HG03442 (cell line): ENCODE data around the gene TYW1.
"Not testable (repeated sequence)": the region's sequence is repeated elsewhere in the genome, so short reads cannot be mapped to it uniquely, and the experiment has no call there.

Experiments used
- ATAC-seq: cut with Tn5 transposase; IDR thresholded peaks from one replicate; pipeline ENCODE4 v1.9.1; 2021; ENCODE audit warnings: mild to moderate bottlenecking, moderate library complexity; ENCODE audit not compliant: unreplicated experiment

The TYW1 gene

GRCh38 chr7:67189160-67189559 lies 192.5 kb downstream of the TYW1 start:
- not testable (repeated sequence) for ATAC-seq

DNA sequence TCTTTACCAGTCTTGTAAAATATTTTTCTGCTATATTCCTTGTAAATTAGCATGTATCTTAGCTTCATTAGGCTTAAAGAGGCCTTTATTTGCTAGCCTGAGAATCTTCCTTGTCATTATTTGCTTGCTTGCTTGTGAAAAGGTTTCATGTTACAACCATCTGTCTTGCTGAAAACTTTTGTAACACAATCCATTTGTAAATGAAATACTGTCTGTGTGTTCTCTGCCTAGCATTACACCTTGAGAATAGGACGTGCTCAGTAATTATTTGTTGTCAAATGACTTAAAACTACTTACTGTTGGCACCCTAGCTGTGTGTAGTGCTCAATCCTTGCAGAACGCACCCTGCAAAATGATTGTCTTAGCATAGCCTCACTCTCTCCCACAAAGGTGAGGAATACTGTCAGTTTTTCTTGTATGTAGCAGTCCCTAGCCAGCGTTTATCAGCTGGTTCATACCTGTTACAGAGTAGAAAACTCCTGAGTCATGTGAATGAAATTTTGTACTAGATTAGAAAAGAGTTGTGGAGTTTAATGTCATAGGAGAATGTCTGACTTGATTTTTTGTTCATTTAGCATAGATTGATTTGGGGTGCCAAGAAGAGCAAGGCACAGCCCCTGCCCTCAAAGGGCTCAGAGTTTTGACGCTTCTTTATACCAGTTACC lies 193.3 kb downstream of the TYW1 start:
- ATAC-seq, result not testable (repeated sequence)

- ATAC-seq, result not testable (repeated sequence)
These were observed 194.5 kb downstream of the TYW1 start for GRCh38 chr7:67191002-67191720.

GRCh38 chr7:67192123-67192702 lies 195.6 kb downstream of the TYW1 start:
- not testable (repeated sequence) for ATAC-seq

GRCh38 chr7:67192889-67193613 lies 196.4 kb downstream of the TYW1 start:
- ATAC-seq, result not testable (repeated sequence)

GRCh38 chr7:67196176-67196575 lies 199.5 kb downstream of the TYW1 start:
- ATAC-seq, result not testable (repeated sequence)

DNA sequence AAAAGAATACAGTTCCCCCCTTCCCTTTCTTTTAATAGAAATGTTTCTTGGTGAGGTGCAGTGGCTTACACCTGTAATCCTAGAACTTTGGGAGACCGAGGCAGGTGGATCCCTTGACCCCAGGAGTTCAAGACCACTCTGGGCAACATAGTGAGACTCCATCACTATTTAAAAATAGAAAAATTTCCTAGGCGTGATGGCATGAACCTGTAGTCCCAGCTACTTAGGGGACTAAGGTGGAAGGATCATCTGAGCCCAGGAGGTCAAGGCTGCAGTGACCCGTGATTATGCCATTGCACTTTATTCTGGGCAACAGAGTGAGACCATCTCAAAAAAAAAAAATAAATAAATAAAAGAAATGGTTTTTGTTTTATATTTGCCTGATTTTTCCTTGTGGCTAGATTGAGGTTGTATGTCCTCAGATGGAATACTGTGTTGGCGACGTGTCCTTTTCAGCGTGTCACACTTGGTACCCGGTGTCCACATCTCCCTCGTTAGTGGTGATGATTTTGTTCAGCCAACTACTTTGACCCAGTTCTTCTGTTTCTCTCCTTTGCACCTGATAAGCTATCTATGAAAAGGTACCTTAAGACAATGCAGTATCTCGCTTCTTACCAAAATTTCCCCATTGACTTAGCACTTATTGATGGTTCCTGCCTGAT lies 202.4 kb downstream of the TYW1 start:
- not testable (repeated sequence) for ATAC-seq

DNA sequence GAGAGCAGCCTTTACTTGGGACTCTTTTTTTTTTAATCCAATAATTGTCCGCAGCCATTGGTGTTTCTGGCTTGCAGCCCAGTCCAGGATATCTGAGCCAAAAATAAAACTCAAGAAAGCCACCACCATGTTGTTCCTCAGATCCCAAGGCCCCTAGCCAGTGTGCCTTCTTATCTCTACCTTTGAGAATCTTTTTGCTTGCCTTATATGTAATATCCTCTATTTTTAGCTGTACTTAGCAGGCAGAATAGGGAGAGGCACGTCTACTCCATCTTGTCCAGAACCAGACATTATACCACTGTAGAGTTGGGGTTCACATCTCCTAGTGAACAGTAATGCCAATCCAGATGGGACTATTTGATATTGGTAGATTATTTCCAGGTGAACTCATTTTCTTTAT lies 209.1 kb downstream of the TYW1 start:
- not testable (repeated sequence) for ATAC-seq

DNA sequence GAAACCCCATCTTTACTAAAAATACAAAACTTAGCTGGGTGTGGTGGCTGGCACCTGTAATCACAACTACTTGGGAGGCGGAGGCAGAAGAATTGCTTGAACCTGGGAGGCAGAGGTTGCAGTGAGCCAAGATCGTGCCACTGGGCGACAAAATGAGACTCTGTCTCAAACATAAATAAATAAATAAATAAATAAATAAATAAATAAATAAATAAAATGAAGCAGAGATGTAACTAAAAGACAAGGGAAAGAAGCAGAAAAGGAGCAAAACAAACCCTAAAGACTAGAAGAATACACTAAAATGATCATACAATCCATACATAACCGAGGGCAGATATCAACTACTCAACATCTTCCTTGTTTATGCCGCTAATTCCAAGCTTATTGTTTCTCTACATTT lies 209.8 kb downstream of the TYW1 start:
- ATAC-seq, result no peak

DNA sequence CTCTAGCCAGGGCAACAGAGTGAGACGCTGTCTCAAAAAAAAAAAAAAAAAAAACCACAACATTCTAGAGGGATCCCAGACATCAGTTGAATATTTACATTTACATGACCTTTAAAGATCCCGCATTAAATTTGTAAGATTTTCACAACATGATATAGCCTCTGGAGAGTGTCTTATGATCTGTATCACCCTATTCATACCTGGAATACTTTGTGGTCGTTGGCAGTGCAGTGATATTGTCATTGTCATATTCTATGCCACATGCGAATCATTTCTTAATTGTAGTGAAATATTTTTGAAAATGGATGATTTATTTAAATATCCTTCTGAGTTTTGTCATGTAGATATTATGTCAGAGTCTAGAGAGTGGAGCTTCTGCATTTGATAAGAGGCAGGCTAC lies 212.0 kb downstream of the TYW1 start:
- ATAC-seq, result not testable (repeated sequence)

- no peak for ATAC-seq
These were observed 212.6 kb downstream of the TYW1 start for GRCh38 chr7:67209256-67209655.

GRCh38 chr7:67210567-67210966 lies 213.9 kb downstream of the TYW1 start:
- no peak for ATAC-seq

GRCh38 chr7:67211650-67212330 lies 215.2 kb downstream of the TYW1 start:
- not testable (repeated sequence) for ATAC-seq

DNA sequence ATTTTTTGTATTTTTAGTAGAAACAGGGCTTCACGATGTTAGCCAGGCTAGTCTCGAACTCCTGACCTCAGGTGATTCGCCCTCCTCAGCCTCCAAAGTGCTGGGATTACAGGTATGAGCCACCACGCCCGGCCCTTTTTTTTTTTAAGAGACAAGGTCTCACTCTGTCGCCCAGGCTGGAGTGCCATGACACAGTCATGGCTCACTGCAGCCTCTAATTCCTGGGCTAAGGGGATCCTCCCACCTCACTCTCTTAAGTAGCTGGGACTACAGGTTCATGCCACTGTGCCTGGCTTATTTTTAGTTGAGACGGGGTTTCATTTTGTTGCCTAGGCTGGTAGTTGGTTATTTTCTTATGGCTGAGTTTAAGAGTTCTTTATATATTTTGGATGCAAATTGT lies 216.4 kb downstream of the TYW1 start:
- ATAC-seq, result not testable (repeated sequence)

DNA sequence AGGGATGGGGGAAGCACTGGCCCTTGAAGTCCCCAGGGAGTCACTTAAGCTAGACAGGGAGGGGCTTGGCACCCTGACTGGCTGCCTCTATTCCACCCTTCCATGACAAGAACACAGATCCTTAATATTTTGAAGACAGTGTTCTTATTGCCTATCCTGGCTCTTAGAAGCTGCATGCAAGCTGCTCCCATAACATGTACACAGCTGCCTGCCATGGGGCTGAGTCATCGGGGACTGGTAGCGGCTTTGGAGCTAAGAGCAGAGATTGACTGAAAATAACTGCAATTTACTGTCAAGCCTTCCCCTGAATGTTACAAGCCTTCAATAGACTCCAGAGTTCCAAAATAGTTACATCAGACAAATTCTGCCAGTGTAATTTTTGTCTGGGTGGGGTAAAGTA lies 226.9 kb downstream of the TYW1 start:
- not testable (repeated sequence) for ATAC-seq

GRCh38 chr7:67226340-67226907 lies 229.8 kb downstream of the TYW1 start:
- not testable (repeated sequence) for ATAC-seq

DNA sequence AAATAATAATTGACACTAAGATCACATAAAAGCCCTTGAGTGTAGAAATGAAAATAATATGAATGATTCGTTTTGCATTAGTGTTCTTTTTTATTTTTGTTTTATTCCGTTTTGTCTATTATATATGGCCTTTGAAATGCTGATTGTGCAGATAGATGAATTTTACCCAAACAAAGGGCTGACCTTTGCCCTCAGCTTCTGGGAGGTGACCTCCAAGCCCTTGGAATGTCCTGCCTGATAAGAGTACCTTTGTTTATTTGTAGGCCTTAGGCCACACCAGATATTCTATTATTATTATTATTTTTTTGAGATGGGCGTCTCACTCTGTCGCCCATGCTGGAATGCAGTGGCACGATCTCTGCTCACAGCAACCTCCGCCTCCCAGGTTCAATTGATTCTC lies 230.3 kb downstream of the TYW1 start:
- ATAC-seq, result not testable (repeated sequence)

- not testable (repeated sequence) for ATAC-seq
These were observed 232.4 kb downstream of the TYW1 start for GRCh38 chr7:67229018-67229417.

DNA sequence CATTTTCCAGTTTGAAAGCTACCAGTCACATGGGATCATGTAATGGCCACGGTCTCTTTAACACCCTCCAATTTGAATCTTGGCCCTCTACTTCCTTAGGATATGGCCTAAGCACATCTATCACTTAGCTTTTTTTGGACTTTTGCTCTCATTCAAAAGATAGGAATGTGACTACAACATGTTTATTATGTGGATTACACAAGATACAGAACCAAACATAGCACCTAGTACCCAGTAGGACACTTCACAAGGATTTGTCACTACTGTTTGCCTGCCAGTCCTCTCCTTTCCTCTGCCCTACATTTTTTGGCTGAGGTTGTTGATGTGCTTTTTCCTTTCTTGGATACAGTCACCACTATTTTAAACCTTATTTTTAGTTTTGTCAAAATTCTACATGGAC lies 233.4 kb downstream of the TYW1 start:
- not testable (repeated sequence) for ATAC-seq

DNA sequence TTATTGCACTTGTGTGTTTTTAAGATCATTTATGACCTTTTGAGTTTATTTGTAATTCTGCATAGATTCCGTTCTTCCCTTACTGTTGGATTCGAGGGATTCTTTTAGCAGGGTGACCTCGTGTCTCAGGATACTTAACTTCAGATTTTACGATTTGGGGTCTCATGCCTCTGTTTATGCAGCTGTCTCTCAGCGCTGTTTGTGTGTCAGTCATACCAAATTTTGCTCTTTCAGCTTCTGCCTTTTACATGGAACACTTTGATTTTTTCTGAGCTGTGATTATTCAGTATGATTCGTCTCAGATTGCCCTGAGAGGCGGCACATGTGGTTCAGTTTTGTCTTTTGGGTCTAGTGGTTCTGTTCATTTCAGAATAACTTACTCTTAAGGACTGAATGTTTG lies 236.9 kb downstream of the TYW1 start:
- not testable (repeated sequence) for ATAC-seq
